GOT3 (cell line): ENCODE data around the gene OSBPL7.
"Not testable (repeated sequence)": the region's sequence is repeated elsewhere in the genome, so short reads cannot be mapped to it uniquely, and the experiment has no call there.

ENCODE experiments used
- DNase-seq: peaks from one replicate; lab custom pipeline; 2025; ENCODE audit warnings: mixed read lengths; lab: John Stamatoyannopoulos, UW

Gene OSBPL7

DNA sequence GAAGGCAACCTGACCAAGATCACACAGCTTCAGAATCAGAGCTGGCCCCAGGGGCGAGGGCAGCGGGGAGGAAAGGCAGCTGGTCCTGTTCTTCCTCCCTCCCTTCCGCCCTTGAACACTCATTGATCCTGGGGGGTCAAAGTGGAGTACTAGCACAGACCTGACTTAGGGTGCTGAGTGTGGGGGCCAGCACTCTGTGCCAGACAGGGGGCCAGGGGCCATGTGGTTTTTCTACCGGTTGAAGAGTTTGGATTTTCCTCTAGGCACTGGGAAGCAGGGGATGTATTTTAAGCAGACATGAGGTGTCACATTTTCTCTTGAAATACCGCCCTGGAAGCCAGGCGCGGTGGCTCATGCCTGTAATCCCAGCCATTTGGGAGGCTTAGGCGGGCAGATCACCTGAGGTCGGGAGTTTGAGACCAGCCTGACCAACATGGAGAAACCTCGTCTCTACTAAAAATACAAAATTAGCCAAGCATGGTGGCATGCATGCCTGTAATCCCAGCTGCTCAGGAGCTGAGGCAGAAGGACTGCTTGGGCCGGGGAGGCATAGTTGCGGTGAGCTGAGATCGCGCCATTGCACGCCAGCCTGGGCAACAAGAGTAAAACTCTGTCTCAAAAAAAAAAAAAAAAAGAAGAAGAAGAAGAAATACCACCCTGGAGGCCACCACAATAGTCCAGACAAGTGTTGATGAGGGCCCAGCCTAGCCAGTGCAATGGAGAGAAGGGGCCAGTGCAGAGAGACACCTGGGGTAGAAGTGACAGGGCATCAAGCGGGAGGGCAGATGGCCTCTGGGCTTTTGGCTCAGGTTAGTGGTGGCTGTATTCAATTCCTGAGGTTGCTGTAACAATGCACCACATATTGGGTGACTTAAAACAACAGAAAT, 15.3 kb downstream of the OSBPL7 start:
- no peak for DNase-seq

DNA sequence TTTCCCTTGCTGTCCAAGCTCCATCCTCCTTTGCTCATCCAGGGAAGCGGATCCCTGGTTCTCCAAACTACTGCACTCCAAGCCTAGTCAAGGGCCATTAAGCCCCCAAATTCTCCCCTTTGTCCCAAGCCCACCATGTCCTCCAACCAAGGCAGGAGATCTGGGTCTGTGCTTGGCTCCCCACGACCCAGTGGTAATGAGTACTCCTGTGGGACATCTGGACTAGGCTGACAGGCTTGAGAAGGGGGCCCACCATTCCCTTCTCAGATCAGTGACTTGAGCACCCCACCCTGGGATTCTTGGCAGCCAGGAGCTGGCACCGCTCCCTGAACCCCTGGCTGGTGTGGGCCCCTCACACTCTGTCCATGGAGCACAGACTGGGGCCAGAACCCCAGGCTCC, 17.1 kb downstream of the OSBPL7 start:
- DNase-seq = no peak

DNA sequence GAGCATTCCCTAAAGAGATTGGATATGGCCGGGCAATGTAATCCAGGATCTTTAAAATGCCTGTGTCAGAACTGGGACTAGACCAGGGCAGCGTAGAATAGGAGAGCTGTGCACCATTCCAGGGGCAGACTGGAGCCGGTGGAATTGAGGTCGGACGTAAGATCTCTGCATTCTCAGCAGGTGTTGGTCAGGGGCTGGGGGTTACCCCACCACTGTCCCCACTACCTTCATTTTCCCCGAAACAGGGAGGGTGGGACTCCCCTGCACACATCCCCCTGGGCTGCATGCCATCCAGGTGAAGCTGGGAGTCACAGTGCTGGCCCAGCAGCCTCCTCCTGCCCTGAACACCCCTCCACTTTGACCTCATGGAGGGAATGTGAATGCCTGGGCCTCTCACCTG, 17.8 kb downstream of the OSBPL7 start:
- no peak for DNase-seq

DNA sequence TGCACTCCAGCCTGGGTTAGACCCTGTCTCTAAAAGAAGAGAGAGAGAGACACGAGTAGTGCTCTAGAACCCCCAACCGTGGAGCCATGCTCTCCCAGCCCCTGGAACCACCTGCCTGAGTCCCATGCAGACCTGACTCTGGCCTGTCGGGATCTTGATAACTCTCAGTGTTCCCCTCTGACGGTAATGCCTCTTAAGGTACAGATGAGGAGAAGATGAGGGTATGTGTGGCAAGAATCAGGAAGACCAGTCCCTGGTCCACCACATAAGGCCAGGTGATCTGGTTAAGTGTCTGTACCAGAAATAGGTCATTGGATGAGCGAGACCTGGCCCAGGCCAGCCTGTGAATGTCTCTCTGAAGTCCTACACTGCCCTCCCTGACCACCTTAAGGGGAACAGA, 18.4 kb downstream of the OSBPL7 start:
- DNase-seq = no peak

DNA sequence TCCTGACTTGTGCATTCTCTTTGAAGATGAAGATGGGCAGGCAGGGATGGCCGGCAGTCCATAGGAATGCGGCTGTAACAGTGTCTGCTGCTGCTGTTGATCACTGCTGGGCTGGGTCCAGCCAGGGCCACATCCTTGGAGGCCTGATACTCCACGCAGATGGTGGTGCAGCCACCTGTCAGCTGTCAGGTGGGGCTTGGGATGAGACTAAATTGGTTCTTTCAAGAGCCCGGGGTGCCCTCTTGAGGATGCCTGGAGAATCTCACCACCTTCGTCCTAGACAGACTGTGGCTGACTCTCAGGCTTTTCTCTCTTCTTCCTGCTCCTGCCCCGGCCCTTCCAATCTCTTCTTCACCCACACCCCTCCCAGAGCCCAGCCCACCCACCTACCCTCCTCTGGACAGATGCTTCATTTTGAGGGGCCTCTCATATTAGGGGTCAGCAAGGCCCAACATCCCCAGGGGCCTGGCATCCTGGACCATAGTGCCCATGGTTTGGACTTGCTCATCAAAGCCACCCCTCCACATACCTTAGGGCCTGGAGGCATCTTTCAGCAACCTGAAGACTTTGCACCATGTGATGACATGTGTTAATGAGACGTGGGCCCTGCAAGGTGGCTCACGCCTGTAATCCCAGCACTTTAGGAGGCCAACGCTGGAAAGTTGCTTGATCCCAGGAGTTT, 19.1 kb downstream of the OSBPL7 start:
- no peak for DNase-seq

DNA sequence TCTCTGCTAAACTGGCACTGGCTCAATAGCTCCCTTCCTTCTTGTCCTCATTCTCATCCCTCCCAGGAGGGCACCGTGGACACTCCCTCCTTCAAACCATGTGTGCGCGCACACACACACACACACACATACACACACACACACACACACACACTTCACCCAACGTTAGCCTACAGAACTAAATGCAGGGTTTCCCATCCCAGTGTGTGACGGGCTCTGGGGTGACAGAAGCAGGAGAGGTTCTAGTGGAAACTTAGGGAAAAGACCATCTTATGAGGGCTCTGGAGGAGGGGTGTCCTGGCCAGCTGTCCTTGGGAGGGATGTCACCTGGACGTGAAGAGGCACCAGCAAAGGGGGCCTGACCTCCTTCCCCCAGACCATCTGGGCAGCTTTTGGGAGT, 19.7 kb downstream of the OSBPL7 start:
- no peak for DNase-seq

DNA sequence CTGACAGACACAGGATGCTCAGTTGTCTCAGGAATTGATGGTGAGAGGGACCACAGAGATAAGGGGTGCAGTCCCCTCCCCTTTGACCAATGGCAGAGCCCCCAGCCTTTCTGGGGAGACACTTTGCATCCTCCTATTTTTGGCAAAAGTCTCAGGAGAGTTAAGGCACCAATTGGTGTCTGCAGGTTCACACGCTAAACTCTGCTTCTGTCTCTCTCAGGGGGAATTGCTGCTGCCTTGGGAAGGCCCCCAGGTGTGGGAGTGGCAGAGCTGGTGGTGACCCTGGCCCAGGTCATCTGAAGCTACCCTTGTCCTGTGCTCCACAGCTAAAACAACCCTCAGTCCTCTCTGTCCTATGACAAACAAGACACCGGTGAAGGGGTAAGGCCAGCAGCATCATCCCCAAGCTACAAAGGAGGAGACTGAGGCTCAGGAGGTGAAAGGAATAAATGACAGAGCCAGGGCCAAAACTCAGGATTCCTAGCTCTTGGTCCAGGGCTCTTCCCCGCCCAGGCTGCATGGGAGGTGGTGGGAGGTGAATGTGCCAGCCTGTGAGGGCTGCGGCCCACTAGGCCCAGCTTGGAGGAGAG, 20.3 kb downstream of the OSBPL7 start:
- no peak for DNase-seq

DNA sequence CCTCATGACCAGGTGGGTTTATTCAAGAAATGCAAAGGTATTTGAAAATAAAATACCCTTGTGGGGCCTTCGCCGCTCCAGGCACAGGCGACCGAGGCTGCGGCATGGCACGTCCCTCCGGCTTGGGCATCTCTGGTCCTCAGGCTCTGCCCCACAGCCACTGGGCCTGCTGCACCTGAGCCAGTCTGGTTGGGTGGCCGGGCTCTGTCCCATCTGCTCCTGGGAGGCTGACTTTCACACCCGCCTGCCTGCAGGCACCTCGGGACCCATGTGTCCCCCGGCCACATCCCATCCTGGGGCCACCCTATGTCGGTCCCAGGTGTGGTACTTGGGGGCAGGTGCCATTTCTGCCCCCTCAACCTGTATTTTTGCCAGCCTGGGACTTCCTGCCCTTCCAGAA, 20.9 kb downstream of the OSBPL7 start:
- DNase-seq = no peak

DNA sequence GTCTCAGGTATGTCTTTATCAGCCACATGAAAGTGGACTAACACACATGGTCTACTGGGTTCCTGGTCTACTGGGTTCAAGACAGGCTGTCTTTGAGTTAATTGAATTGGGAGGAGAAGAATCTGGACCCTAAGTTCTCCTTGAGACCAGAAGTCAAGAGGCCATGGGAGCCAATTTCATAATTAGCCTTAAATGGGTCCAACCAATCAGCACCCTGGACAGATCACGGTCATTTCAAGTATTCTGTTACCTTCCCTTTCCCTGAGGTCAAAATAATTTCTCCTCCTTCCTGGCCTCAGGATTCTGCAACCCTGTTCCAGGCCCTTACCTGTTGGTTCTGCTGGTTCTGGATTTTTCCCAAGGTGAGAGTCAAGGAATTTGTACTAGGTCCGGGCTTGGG, 23.8 kb downstream of the OSBPL7 start:
- DNase-seq = no peak

DNA sequence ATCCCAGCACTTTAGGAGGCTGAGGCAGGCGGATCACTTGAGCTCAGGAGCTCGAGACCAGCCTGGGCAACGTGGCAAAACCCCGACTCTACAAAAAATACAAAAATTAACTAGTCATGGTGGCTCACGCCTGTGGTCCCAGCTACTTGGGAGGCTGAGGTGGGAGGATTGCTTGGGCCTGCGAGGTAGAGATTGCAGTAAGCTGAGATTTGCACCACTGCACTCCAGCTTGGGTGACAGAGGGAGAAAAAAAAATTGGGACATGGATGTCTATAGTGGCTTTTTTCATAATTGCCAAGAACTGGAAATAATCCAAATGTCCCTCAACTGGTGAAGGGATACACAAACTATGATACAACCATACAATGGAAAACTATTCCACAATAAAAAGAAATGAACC, 28.6 kb downstream of the OSBPL7 start:
- DNase-seq = no peak

DNA sequence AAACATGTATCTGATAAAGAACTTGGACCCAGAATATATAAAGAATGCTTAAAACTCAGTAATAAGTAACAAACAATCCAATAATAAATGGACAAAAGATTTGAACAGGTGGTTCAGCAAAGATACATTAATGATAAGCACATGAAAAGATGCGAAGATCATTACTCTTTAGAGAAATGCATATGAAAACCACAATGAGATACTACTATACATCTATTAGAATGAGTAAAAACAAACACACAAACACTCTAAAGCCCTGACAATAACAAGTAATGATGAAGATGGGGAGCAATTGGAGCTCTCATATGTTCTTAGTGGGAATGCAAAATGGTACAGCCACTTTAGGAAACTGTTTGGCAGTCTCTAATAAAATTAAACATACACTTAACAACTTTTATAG, 29.1 kb downstream of the OSBPL7 start:
- DNase-seq = no peak

DNA sequence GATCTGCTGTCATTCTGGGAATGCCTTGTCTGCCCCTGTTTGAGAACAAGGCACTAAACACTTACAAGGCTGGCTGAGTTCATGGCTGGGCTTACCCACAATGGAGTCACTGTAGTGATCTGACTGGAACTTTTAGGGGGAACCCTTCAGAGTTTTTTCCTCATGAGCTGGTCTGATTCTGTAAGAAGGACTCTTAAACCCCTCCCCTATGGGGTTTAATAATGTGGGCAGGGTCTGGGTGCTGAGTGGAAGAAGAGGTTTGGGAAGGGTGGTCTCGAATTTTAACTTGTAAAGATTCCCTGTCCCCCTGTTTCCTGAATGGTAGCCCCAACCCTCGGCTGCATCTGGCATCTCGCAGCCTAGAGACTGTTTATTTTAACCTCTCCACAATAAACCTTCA, 30.6 kb downstream of the OSBPL7 start:
- no peak for DNase-seq

DNA sequence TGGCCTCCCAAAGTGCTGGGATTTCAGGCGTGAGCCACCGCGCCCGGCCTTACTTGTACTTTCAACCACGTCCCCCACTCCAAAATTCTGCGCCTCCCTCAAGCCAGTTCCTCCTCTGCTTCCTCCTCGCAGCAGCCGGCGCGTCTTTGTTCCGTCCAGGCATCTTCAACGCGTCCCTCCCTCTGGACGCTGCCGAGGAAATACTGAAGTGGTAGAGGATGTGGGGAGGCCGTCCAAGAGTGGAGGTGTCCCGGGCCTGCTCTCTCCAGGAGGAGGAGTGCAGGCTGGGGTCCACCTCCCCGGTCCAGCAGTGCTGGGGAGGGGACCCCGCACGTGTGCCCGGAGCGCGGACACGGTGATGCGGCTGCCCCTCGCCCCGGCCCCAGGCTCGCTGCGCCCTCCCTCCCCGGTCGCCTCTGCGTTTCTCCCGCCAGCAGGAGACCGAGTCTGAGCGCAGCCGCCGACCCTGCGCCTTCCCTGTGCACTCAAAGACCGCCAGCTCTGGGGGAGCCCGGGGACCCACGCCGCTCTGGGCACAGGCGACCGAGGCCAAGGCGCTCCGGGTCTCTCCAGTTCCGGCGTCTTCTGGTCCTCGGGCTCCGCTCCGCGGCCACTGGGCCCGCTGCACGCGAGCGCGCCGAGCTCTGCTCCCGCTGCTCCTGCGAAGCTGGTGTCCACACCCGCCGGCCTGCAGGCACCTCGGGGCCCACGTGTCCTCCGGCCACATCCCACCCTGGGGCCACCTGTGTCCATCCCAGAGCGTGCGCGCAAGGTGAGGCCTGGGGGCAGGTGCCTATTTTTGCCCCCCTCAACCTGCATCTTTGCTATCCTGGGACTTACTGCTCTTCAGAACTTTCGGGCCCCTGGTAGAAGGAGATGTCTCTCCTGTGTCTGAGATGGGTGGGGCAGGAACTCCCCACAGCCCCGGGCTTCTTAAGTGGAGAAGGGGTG, 31.7 kb downstream of the OSBPL7 start:
- DNase-seq = no peak

DNA sequence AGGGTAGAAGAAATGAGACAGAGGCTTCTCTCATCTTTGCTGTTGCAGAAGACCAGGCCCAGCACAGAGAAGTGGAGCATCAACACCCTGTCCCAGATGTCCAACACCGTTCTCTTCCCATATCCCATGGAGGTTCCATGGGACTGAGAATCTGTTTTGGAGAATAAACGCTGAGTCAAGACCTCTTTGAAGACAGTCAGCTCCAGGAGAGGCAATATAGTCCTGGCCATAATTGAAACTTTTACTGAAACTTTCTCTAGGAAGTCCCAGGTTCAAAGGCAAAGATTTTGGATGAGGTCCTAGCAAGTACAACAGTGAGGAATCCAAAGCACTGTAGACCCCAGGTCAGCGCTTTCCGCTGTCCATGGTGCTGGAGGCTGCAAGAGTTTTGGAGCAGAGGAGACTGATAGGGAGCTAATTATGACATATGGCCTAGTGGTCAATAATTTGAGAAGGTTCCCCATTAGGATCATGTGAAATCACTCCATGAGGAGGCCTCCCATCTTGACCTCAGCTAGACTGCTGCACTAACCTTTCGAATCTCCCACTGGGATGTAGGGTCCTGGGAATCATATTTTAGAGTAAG, 36.0 kb downstream of the OSBPL7 start:
- no peak for DNase-seq

DNA sequence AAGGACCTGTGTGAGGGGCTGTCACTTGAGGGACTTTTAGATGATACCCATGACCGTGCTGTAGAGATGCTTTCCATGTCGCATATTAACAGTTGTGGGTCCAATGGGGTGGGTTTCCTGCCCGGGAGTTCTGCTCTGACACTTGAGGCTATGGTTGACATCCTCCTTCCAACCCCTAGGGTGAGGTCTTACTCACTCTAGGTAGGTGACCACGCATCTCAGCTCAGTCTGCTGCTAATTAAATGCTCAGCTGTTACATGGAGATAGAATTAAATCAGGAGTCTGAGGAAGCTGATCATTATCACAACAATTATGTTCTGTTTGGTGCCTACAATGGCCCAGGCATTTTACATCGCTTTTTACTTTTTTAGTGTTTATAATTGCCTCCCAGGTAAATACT, 40.2 kb downstream of the OSBPL7 start:
- no peak for DNase-seq

DNA sequence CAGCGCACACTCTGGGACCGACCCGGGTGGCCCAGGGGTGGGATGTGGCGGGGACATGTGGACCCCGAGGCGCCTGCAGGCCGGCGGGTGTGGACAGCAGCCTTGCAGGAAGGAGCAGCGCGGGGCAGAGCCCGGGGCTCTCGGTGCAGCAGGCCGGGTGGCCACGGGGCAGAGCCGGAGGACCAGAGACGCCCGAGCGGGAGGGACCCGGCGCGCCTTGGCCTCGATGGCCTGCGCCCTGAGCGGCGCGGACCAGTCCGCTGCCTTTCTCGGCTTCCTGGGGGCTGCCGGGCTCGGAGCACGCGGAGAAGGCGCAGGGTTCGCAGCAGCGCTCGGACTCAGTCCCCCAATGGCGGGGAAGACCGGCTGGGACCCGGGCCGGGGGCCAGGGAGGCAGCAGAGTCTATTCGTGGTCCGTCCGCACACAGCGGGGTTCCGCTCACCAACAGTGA, 43.4 kb downstream of the OSBPL7 start:
- no peak for DNase-seq

DNA sequence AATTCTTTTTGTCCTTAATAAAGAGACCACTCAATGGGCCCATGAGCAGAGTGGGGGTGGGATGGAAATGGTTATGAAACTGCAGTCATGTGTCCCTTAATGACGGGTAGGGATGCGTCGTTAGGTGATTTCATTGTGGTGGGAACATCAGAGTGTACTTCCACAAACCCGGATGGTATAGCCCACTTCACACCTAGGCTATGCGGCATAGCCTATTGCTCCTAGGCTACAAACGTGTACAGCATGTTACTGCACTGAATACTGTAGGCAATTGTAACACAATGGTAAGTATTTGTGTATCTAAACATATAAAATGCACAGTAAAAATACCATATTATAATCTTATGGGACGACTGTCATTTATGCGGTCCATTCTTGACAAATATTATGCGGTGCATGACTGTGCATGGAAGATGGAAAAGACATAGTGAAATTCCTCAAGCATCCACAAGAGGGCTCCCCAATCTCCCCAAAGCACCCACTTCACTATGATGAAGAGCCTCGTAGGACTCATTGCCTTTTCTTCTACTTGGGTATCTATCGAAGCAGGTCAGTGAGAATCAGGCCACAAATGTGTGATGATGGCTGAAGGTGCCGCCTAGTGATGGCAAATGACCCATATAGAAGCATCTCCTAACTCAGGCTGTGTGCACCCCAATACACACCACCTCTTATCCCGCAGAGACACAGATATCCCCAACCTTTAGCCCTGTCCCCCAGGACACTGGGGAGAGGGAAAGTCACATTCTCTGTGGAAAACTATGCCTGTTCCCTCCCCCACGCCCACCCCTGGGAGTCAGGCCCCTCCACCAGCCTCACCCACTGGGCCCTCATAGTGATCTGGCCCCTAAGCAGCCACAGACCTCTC, 45.0 kb downstream of the OSBPL7 start:
- no peak for DNase-seq

DNA sequence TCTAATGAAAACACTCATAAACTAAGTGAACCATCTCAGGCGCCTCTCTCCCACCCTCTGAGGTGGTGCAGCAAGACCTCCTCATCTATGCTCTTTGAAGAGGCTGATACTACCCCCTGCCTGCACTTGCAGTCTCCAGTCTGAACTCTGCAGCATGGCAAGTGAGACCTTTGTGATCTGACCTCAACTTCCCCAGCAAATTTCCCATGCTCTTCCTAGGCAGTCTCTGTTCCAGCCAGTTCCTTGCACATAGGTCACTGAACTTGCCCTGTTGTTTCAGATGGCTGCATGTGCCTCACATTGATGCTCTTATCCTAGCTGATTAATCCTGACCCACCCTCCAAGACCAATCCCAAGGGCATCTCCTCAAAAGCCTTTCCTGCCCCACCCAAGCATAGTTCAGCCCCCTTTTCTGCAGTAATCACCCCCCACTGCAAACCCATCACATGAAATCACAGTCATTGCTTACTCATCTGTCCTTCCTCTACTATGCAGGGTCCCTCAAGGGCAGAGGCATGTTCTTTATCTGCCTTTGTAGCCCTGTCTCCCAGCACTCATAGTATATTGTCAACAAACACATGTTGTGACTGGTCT, 46.5 kb downstream of the OSBPL7 start:
- DNase-seq = no peak

DNA sequence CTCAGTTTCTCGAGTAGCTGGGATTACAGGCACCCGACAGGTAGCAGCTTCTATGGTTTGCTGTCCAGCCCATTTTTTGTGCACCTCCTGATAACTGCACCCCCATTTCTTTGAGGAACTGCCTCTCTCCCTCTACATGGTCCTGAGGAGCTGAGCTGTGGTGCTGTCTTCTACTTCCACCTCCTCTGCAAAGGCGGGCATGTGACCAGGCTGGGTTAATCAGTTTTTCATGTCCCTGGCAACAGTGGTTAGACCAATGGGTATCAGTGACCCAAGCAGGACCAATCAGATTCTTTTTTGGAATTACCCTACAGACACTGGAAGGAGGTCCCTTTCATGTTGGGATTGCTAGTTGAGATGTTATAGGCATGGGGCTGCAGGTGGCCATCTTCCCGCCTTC, 47.3 kb downstream of the OSBPL7 start:
- DNase-seq = no peak

DNA sequence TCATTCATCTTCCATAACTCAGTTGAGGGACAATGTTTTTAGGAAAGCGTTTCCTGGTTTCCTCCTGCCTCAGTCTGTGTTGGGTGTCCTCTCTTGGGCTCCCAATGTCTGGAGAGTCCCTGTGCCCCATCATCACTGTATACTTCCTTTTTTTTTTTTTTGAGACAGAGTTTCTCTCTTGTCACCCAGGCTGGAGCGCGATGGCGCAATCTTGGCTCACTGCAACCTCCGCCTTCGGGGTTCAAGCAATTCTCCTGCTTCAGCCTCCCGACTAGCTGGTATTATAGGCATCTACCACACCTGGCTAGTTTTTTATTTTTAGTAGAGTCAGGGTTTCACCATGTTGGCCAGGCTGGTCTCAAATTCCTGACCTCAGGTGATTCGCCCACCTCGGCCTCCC, 47.9 kb downstream of the OSBPL7 start:
- not testable (repeated sequence) for DNase-seq
